Central memory CD8-positive, alpha-beta T cell (primary cell): ENCODE data around the gene ZSWIM6.

Experiments
- ATAC-seq: fragments of 150-1000 bp; cut with Tn5 transposase; replicated peaks from 2 replicates; pipeline ENCODE4 v1.10.0; 2022; ENCODE audit warnings: mild to moderate bottlenecking, moderate FRiP score, moderate number of reproducible peaks; ENCODE audit not compliant: poor library complexity, severe bottlenecking; ENCODE audit errors: extremely low read depth
- DNase-seq, 2 donors: peaks; one replicate each; pipeline ENCODE4 v3.0.0; 2021; ENCODE audit warnings: low spot score in 2 of 2
- H3K27ac Mint-ChIP-seq: one replicate; pipeline ENCODE4 v1.8.0; 2022; ENCODE audit warnings: low read depth, mild to moderate bottlenecking, moderate library complexity, mixed read lengths
- H3K27me3 Mint-ChIP-seq: one replicate; pipeline ENCODE4 v1.8.0; 2022; ENCODE audit warnings: mixed read lengths
- H3K36me3 Mint-ChIP-seq: one replicate; pipeline ENCODE4 v1.8.0; 2022; ENCODE audit warnings: mild to moderate bottlenecking, moderate library complexity, mixed read lengths; ENCODE audit not compliant: insufficient read depth
- H3K4me1 Mint-ChIP-seq: one replicate; pipeline ENCODE4 v1.8.0; 2022; ENCODE audit warnings: mixed read lengths
- H3K4me3 Mint-ChIP-seq: one replicate; pipeline ENCODE4 v1.8.0; 2022; ENCODE audit warnings: mild to moderate bottlenecking, moderate library complexity, mixed read lengths
- H3K9me3 Mint-ChIP-seq: one replicate; pipeline ENCODE4 v1.8.0; 2022; ENCODE audit warnings: mixed read lengths

ZSWIM6 gene

DNA sequence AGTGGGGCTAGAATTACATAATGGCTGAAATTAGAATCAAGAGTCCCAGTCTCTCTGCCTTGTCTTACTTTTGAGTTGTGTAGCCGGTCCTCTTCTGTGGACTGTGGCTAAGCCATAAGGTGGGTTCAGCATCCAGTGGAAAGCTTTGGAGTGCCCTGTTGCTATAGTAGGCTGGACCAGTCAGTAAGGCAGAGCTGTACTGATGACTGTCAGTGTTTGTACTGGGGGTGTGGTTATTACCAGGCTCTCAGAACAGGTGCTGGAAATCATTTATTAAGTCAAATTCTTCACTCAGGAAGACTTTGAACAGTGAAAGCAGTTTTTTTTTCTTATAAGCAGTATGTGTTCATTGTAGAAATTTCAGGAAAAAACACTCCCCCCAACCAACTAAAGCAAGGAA is 129.4 kb downstream of the ZSWIM6 start:
- DNase-seq (no peak), ATAC-seq (no peak)
- Mint-ChIP-seq H3K4me3 (no peak overlapping the region), H3K4me1 (peaks cover 17% of the 10 kb centered on the region), H3K27me3 (no peaks in the 10 kb centered on the region), H3K9me3 (no peaks in the 10 kb centered on the region), H3K27ac (no peak overlapping the region), H3K36me3 (peaks cover 2% of the 10 kb centered on the region)

DNA sequence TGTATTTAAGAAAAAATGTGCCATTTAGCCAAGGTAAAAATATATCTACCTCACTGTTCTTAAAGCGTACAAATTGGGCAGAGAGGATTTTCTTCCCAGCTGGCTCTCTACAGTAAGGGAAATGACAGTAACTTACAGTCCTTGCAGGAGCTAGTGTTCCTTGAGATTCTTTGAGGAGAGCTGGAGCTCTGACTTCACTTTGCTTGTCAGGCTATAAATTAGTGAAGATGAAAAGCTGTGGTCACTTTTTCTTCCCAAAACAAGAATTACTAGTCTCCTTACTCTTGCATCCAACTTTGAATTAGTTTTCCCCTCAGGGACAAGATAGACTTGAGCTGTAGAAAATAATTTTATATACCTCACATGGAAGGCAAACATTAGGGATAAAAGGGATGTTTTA is 129.9 kb downstream of the ZSWIM6 start:
- Mint-ChIP-seq H3K27me3 (no peaks in the 10 kb centered on the region), H3K4me1 (peaks cover 17% of the 10 kb centered on the region), H3K36me3 (peaks cover 4% of the 10 kb centered on the region), H3K4me3 (no peak overlapping the region), H3K9me3 (no peaks in the 10 kb centered on the region), H3K27ac (no peak overlapping the region)
- ATAC-seq (no peak), DNase-seq (no peak)

DNA sequence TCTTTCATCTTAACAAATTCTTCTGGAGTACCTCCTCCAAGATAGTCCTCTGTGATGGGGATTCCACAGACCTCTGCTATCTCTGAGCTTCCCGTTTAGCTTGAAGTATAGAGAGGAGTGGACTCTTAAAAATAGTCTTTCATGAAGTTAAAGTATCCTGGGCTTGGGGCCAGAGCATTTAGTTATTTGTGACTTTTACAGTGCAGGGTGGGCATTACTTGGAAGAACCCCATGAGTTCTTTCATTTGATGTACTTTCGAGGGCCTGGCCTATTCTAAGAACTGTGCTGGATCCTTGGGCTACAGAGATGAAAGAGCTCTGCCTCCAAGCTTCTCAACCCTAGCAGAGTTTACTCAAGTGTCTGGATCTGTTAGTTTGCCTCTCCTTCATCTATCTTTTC is 131.5 kb downstream of the ZSWIM6 start:
- DNase-seq (no peak), ATAC-seq (no peak)
- H3K27ac Mint-ChIP-seq, result no peak overlapping the region
- no peak overlapping the region for H3K4me3 Mint-ChIP-seq
- peaks cover 23% of the 10 kb centered on the region for H3K4me1 Mint-ChIP-seq
- H3K36me3 Mint-ChIP-seq, result peaks cover 4% of the 10 kb centered on the region
- no peaks in the 10 kb centered on the region for H3K27me3 Mint-ChIP-seq
- H3K9me3 Mint-ChIP-seq, result no peaks in the 10 kb centered on the region

DNA sequence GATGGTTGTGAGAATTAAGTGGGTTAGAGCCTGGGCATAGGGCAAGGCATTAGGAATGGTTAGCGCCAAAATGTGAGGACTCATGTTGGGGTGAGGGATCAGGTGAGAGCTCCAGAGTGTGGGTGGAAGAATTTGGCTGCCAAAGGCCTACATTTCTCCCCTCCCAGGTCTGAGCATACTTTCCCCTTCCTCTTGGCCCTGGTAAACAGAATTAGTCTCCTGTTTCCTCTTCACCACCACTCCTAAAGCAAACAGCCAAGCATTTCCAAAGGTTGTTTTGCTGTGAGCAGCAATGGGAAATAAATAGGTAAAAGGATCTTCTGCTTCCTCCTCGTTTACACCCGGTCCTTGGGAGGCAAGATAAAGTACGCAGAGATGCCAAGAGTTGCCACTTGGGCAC is 132.5 kb downstream of the ZSWIM6 start:
- Mint-ChIP-seq H3K36me3 (peaks cover 4% of the 10 kb centered on the region), H3K4me1 (peaks cover 23% of the 10 kb centered on the region), H3K4me3 (no peak overlapping the region), H3K27ac (peak overlapping the region; percentile 29), H3K9me3 (no peaks in the 10 kb centered on the region), H3K27me3 (no peaks in the 10 kb centered on the region)
- DNase-seq, result no peak
- no peak for ATAC-seq

DNA sequence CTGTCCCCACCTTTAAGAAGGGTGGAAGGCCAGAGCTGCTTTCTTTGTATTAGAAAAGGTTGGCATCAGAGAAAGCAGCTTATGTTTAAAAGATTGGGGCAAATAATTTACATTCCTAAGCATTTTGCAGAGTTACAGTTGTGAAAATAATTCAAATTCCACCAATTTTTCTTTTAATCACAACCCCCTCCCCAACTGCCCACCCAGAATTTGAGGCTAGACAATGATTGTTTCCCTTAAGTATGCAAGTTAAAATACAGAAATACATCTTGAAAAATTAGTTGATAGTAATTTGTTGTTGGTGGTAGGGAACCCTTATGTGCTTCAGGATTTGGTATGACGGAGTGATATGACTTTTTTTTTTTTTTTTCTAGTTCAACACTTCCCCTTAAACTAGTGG is 133.0 kb downstream of the ZSWIM6 start:
- no peak for DNase-seq
- Mint-ChIP-seq H3K4me3 (no peak overlapping the region), H3K4me1 (peaks cover 27% of the 10 kb centered on the region), H3K9me3 (no peaks in the 10 kb centered on the region), H3K27ac (peak overlapping the region; percentile 29), H3K27me3 (no peaks in the 10 kb centered on the region), H3K36me3 (peaks cover 4% of the 10 kb centered on the region)
- no peak for ATAC-seq

DNA sequence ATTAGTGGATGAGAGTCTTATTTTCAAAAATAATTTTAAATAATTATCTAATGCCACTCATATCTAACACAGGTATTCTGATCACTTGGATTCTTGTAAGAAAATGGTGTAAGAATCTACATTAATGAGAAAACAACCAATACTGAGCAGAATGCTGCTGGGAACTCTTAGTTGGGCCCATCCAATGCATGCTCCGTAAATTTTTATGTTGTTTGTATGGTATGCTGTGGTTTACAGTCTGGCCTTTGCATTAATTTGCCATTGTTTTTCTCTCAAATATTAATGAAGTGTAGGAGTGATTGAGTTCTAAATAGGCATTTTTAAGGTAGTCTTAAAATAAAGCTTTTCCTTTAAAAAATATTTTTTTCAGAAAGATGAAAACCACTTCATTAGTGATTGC is 133.4 kb downstream of the ZSWIM6 start:
- peaks cover 4% of the 10 kb centered on the region for H3K36me3 Mint-ChIP-seq
- no peak for DNase-seq
- H3K4me1 Mint-ChIP-seq, result peaks cover 29% of the 10 kb centered on the region
- H3K27ac Mint-ChIP-seq, result no peak overlapping the region
- H3K4me3 Mint-ChIP-seq, result no peak overlapping the region
- H3K9me3 Mint-ChIP-seq, result no peaks in the 10 kb centered on the region
- H3K27me3 Mint-ChIP-seq, result no peaks in the 10 kb centered on the region
- ATAC-seq, result no peak

DNA sequence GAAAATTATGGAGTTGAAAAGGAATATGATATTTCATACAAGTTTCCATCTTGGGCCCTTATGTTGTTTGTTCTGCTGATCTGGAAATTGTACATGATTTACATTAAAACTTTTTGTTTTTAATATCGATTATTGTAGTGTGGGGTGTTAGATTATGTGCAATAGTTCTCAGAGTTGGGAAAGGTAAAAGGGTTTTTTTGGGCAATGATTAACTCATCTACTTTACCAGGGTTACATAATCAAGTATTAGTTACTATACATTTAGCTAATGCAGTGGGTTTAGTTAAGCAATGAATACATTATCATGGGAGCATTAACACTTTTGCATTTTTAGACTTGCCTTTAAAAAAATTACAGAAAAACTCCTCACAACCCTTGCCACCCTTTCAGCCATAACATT is 134.0 kb downstream of the ZSWIM6 start:
- peaks cover 31% of the 10 kb centered on the region for H3K4me1 Mint-ChIP-seq
- no peak overlapping the region for H3K4me3 Mint-ChIP-seq
- H3K27me3 Mint-ChIP-seq, result no peaks in the 10 kb centered on the region
- ATAC-seq (no peak), DNase-seq (no peak)
- H3K9me3 Mint-ChIP-seq, result no peaks in the 10 kb centered on the region
- H3K36me3 Mint-ChIP-seq, result peaks cover 4% of the 10 kb centered on the region
- no peak overlapping the region for H3K27ac Mint-ChIP-seq

DNA sequence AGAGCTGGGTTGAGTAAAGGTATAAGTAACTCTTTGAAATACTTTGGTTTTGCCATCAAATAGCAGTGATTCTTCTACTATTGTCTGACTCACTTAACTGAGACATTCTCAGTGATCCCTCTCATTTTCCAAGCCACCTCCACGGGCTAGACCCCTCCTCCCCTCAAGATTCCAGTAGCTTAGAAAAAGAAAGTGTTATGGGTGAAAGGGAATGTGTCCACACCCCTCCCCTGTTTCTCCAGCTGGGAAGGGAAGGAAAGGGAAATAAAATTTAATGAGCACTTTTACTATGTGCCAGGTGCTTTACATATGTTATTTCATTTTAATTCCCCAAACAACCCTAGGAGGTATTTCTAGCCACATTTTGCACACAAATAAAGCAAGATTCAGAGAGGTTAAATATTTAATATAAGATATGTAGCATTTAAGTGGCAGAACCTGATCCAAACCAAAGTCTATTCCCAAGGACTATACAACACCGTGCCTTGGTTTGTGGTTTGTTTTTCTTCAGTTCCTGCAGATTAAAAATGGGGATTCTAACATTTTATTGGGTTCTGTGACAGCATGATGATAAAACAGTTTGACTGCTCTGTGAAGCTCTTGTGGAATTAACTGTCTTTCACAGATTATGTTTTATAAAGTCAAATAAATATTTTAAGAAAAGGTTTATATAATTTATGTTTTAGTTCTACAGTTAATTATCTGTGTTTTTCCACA is 135.9 kb downstream of the ZSWIM6 start:
- DNase-seq (no peak), ATAC-seq (no peak)
- H3K4me3 Mint-ChIP-seq, result no peak overlapping the region
- H3K4me1 Mint-ChIP-seq, result peaks cover 38% of the 10 kb centered on the region
- no peak overlapping the region for H3K27ac Mint-ChIP-seq
- no peaks in the 10 kb centered on the region for H3K27me3 Mint-ChIP-seq
- no peaks in the 10 kb centered on the region for H3K9me3 Mint-ChIP-seq
- H3K36me3 Mint-ChIP-seq, result peaks cover 4% of the 10 kb centered on the region

DNA sequence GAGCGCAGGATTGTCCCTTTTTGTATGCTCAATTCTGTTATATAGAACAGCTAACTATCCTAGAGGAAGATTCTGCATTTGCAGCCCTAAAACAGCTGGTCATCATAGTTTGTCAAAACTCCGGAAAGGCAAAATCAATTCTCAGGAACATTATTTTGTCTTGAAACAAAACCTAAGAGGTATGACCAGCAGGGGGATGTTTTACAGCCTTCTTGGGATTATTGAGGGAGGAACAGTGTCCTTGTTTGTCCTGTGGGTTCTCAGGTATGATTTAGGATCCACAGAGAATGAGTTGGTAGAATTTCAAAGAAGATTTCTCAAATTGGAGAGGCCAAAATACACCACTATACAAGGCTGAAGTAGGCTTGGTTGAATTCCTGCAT is 136.4 kb downstream of the ZSWIM6 start:
- Mint-ChIP-seq H3K27ac (no peak overlapping the region), H3K4me1 (peaks cover 38% of the 10 kb centered on the region), H3K36me3 (peaks cover 4% of the 10 kb centered on the region), H3K27me3 (no peaks in the 10 kb centered on the region), H3K9me3 (no peaks in the 10 kb centered on the region), H3K4me3 (no peak overlapping the region)
- DNase-seq, result no peak
- ATAC-seq, result no peak

DNA sequence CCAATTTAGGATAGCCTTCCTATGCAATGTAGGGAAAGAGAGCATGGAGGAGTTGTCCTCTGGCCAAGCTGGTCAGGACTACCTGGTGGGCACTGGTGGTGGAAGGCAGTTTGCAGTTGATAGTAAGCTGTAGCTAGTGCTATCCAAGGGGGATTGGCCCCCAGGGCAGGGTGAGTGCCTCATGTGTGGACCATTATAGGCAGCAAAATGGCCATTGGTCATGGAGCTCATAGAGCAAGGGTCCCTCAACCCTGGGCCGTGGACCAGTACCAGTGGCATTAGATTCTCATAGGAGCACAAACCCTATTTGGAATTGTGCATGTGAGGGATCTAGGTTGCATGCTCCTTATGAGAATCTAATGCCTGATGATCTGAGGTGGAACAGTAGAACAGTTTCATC is 139.3 kb downstream of the ZSWIM6 start:
- Mint-ChIP-seq H3K9me3 (no peaks in the 10 kb centered on the region), H3K36me3 (peaks cover 3% of the 10 kb centered on the region), H3K4me3 (no peak overlapping the region), H3K27me3 (no peaks in the 10 kb centered on the region), H3K4me1 (peaks cover 36% of the 10 kb centered on the region), H3K27ac (no peak overlapping the region)
- DNase-seq (no peak), ATAC-seq (no peak)

DNA sequence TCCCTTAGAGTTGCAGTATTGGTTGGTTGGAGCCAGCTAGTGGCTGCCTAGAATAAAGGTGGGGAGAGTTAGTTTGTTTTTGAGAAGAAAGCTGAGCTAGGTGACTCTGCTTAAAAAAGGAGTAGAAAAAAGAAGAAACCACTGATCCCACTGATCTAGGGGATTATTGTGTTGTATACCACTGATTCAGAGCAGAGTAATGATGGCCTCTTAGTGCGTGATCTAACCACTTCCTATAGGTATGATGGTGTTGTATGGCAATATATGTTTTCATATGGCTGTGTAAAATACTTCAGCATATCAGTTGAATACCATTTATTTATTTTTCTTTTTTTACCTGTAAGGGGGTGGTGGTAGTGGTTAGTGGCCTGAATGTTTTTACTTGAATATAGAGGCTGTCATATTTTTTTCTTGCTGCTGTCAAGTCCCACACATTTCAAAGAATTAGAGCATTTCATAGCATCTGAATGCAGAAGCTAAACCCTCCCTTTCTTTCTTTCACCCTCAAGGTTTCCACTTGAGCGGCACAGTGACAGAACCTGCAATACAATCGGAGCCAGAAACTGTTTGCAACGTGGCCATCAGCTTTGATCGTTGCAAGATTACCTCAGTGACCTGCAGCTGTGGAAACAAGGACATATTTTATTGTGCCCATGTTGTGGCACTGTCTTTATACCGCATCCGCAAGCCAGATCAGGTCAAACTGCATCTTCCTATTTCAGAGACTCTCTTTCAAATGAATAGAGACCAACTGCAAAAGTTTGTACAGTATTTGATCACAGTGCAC is 140.3 kb downstream of the ZSWIM6 start:
- Mint-ChIP-seq H3K36me3 (peaks cover 1% of the 10 kb centered on the region), H3K27me3 (no peaks in the 10 kb centered on the region), H3K27ac (no peak overlapping the region), H3K4me1 (peaks cover 37% of the 10 kb centered on the region), H3K9me3 (no peaks in the 10 kb centered on the region), H3K4me3 (no peak overlapping the region)
- DNase-seq (no peak), ATAC-seq (no peak)

DNA sequence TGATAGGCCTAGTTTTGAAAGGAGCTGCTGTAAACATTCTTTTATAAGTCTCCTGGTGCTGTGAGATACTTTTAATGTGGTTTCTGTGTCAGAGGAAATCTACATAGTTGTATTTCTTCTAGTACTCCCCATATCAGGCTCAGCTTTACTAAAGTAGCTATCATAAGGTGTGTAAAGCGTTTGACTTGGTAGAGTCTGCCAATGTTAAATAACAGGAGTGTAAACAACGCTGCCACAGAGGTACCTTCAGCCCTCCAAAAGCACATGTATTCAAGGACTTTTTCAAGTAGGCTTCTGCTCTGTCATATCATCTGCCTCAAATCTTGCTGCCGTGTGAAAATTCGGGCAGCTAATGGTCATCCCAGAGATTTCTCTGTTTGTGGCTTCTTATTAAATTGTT is 142.7 kb downstream of the ZSWIM6 start:
- ATAC-seq, result no peak
- DNase-seq, result no peak
- no peaks in the 10 kb centered on the region for H3K27me3 Mint-ChIP-seq
- peaks cover 34% of the 10 kb centered on the region for H3K4me1 Mint-ChIP-seq
- H3K9me3 Mint-ChIP-seq, result no peaks in the 10 kb centered on the region
- no peak overlapping the region for H3K4me3 Mint-ChIP-seq
- no peak overlapping the region for H3K27ac Mint-ChIP-seq
- peaks cover 1% of the 10 kb centered on the region for H3K36me3 Mint-ChIP-seq

DNA sequence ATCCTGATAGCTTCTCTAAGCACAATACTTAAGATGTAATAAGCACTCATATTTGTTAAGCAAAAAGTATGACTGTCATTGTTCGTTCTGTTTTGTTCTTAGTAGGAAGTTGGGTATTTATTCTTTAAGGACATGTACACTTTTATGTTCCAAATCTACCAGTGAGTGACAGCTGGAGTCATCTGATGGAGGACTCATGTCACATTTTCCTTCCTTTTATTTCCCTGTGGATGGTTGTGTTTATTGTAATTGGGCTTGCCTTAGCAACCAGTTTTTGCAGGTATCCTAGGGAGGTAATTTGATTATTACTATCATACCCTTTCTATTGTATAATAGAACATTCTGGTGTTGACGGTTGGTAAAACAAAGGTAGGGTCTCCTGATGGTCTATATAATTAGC is 145.7 kb downstream of the ZSWIM6 start:
- Mint-ChIP-seq H3K9me3 (no peaks in the 10 kb centered on the region), H3K4me3 (no peak overlapping the region), H3K4me1 (peaks cover 13% of the 10 kb centered on the region), H3K27me3 (no peaks in the 10 kb centered on the region), H3K27ac (no peak overlapping the region), H3K36me3 (peaks cover 3% of the 10 kb centered on the region)
- DNase-seq (no peak), ATAC-seq (no peak)
